NCI-H774 (cell line): ENCODE measurements around the gene PLA2G10.
"Not testable (repeated sequence)": the region's sequence is repeated elsewhere in the genome, so short reads cannot be mapped to it uniquely, and the experiment has no call there.

Experiments used
- DNase-seq: peaks from one replicate; lab custom pipeline; 2025; lab: John Stamatoyannopoulos, UW

PLA2G10 gene

DNA sequence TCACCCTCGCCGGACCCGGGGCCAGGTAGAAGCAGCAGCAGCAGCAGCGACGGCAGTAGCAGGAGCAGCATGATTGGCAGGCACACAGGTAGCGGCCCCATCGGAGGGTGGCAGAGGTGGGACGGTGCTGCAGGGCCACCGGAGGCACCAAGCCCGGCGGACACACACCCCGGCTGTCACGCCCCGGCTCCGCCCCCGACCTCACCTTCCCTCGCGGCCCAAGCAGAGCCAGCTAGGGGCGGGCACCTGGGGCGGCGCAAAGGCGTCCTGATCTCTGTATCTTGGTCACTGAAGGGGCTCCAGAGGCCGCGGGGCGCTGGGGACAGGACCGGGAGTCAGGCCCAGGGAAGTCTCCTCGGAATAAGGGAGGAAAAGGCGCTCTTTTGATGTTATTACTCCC, at the start of gene PLA2G10:
TSS of gene PLA2G10 (minus strand) at position 180 of the 400 bp plus-strand sequence. CDS start at position 101, 79 bp downstream.
- not testable (repeated sequence) for DNase-seq

- DNase-seq: not testable (repeated sequence)
Observed at GRCh38 chr16:14742273-14743128, 48.4 kb upstream of the PLA2G10 start, which contains the start of gene NPIPA2. TSS of gene NPIPA2 (plus strand) at chr16:14742533. CDS start at chr16:14748066, 5,533 bp downstream.

DNA sequence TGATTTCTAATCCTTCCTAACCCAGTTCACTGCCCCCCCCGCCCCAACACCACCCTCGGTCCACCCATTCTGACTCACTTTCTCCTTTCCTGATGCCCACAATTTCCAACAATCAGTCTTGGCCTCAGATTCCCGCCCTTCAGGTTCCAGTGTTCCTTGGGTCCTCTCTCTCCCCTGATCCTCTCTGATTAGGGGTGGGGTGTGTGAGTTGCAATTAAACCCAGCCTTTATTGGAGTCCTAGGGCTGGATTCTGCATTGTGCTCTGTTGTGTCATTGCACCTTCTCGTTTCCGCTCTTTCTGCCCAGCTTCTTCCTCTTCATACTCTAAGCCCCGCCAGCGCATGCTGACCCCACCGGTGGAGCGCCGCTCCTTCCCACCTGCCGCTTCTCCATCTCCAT, 47.7 kb upstream of the PLA2G10 start:
- not testable (repeated sequence) for DNase-seq

DNA sequence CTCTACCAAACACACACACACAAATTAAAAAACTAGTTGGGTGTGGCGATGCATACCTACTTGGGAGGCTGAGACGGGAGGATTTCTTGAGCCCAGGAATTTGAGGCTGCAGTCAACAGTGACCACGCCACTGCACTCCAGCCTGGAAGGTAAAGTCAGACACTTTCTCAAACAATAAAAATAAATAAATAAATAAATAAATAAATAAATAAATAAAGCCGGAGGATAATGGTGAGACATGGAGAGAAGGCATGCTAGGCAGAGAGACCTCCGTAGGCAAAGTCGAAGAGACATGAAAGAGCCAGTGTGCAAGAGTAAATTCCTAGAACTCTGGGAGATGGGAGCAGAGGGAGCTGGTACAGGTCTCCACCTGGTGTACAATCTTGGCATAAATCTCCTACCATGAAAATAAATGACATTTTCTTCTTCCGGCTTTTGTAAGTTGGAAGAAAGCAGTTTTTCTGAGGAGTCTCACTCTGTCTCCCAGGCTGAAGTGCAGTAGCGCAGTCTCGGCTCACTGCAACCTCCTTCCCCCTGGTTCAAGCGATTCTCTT, 46.8 kb upstream of the PLA2G10 start:
- not testable (repeated sequence) for DNase-seq

DNA sequence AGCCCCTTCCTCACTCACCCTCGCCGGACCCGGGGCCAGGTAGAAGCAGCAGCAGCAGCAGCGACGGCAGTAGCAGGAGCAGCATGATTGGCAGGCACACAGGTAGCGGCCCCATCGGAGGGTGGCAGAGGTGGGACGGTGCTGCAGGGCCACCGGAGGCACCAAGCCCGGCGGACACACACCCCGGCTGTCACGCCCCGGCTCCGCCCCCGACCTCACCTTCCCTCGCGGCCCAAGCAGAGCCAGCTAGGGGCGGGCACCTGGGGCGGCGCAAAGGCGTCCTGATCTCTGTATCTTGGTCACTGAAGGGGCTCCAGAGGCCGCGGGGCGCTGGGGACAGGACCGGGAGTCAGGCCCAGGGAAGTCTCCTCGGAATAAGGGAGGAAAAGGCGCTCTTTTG, 39.1 kb upstream of the PLA2G10 start:
- DNase-seq: not testable (repeated sequence)

DNA sequence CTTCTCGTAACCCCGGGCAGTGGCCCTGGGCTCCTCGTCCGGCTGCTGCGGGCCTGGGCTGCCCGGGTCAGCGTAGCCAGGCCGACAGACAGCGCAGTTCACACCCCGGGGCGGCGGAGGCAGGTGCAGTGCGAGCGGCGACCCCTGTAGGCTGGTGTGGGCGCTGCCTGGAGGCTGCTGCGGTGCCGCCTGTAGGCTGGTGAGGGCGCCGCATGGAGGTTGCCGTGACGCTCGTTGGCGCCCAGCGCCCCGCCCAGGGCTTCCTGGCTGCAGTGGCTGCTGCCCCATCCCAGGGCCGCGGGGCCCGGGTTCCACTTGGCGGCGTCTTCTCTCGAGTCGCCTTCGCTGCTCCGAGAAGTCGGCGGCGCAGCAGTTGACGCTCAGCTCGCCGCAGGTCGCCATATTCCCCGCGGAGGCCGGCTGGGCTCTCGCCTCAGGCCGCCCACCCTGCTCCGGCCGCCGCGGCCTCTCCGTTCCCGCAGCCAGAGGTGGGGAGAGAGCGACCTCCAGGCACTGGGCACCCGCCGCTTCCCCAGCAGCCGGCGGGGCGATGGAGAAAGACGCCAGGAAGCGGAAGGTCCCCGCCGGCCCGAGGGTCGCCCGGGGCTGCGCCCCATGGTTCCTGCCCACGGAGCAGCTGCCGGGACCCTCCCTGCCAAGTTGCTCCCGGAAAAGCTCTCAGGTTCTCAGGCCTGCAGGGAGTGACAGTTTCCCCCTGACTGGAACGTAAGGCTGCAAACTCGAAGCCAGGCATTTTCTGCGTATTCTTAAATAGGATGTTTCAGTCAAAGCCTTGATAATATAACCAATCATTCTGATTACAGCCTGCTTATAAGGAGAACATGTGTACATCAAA, 9.3 kb upstream of the PLA2G10 start, which contains the start of gene NPIPA3:
TSS of gene NPIPA3 (plus strand) at position 256 of the 856 bp plus-strand sequence. CDS start 5,533 bp downstream, outside the sequence.
- DNase-seq: not testable (repeated sequence)

GRCh38 chr16:14702672-14703071, 8.6 kb upstream of the PLA2G10 start:
- DNase-seq: not testable (repeated sequence)

- not testable (repeated sequence) for DNase-seq
Observed at GRCh38 chr16:14701859-14702258, 7.8 kb upstream of the PLA2G10 start.

DNA sequence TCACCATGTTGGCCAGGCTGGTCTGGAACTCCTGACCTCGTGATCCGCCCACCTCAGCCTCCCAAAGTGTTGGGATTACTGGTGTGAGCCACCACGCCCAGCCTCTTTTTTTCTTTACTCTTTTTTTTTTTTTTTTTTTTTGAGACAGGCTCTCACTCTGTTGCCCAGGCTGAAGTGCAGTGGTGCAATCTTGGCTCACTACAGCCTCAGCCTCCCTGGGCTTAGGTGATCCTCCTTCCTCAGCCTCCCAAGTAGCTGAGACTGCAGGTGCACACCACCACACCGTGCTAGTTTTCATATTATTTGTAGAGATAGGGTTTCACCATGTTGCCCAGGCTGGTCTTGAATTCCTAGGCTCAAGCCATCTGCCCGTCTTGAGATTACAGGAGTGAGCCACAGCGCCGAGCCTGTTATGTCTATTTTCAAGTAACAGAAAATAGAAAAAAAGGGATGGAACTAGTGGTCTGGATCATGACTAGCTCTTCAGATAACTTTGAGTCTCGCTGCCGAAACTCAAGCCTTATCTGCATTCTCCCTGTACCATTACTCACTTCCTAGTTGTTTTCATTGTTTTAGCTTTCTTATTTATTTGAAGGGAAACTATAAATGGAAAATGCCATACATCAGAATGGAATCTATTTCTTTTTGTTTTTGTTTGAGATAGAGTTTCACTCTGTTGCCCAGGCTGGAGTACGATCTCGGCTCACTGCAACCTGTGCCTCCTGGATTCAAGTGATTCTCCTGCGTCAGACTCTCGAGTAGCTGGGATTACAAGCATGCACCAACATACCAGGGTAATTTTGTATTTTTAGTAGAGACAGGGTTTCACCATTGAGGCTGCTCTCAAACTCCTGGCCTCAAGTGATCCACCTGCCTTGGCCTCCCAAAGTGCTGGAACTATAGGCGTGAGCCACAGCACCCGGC, 8.0 kb downstream of the PLA2G10 start:
- DNase-seq: not testable (repeated sequence)

DNA sequence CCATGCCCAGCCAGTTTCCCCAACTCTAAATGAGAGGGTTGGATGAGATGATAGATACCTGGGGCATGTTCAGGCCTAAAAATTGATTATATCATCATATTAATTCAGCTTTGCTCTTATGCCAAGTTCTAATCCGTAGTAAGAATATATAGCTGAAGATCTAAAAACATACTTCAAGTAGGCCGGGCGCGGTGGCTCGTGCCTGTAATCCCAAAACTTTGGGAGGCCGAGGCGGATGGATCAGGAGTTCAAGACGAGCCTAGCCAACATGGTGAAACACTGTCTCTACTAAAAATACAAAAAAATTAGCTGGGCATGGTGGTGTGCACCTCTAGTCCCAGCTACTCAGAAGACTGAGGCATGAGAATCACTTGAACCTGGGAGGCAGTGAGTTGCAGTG, 12.0 kb downstream of the PLA2G10 start:
- no peak for DNase-seq

DNA sequence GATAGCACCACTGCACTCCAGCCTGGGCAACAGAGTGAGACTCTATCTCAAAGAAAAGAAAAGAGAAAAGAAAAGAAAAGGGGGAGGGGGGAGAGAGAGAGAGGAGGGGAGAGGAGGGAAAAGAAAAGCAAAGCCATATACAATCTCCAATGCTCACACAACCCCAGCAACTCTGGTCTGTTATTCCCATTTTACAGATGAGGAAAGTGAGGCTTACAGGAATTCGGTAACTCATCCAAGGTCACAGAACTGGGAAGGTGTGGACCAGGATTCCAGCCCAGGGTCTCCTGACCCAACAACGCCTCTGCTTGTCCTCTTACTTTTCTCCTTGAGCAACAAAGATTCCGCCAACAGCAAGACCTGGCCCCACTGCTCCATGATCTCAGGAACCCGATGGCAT, 13.0 kb downstream of the PLA2G10 start:
- DNase-seq: no peak

- not testable (repeated sequence) for DNase-seq
Observed at GRCh38 chr16:14680396-14680795, 13.7 kb downstream of the PLA2G10 start.

- DNase-seq: no peak
Observed at GRCh38 chr16:14678748-14679497, 15.2 kb downstream of the PLA2G10 start.

DNA sequence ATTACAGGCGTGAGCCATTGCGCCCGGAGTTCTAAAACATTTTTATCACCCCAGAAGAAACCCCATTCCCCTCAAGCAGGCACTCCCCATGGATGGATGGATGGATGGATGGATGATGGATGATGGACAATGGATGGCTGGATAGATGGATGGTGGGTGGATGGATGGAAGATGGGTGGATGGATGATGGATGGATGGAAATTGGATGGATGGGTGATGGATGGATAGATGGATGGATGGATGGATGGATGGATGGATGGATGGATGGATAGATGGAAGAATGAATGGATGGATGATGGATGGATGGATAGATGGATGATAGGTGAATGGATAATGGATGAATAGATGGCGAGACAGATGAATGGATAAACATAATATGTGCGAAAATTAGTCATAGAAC, 16.5 kb downstream of the PLA2G10 start:
- no peak for DNase-seq

- DNase-seq: no peak
Observed at GRCh38 chr16:14676633-14677032, 17.5 kb downstream of the PLA2G10 start.

DNA sequence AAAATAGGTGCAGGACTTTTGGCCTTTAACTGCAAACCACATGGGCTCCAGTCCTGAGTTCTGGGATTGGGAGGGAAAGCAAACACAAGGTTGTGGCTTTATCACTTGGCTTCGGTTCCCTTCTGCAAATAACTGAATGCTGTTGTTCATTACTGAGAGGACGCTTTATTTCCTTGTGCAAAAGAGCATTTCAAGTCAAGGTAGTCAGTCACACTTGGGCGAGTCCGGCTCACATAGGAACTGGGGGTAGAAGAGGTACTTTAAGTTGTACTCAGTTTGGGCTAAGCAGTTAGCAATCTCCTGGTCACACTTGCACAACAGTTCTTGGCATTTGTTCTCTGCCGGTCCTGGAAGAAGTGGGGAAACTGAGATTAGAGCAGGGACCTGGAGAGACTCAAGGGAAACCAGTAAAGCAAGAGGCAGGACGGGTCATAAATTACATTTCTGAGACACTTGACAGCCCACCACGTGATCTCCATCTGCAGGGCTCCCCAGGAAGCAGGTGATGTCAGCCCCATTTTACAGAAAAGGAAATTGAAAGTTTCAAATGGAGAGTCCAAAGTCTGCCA, 21.6 kb downstream of the PLA2G10 start:
- DNase-seq: no peak

GRCh38 chr16:14669776-14670175, 24.3 kb downstream of the PLA2G10 start:
- no peak for DNase-seq

GRCh38 chr16:14668556-14669223, 25.4 kb downstream of the PLA2G10 start:
- DNase-seq: no peak
